ENCODE results near the gene SELENOF.
"Not testable (repeated sequence)": the region's sequence is repeated elsewhere in the genome, so short reads cannot be mapped to it uniquely, and the experiment has no call there.

The SELENOF gene

GRCh38 chr1:86906419-86906818 lies 7.5 kb downstream of the SELENOF start:
- H3K9ac ChIP-seq (ENCODE audit: low read length): no peak overlapping the region
- H3K4me3 ChIP-seq (ENCODE audit: low read depth, low read length, poor library complexity, severe bottlenecking): no peak overlapping the region
- H3K4me1 ChIP-seq (ENCODE audit: insufficient read depth, low read length, severe bottlenecking): peaks cover 8% of the 10 kb centered on the region
- H2AFZ ChIP-seq (ENCODE audit: low read length): no peak overlapping the region
- no peak overlapping the region for H3K4me2 ChIP-seq (ENCODE audit: low read length)
- no peak for TF ChIP-seq CTCF (IDR thresholded peaks at IDR 0.05; ENCODE audit: low read length)
- no peak for TF ChIP-seq EZH2 (IDR thresholded peaks at IDR 0.05; ENCODE audit: borderline replicate concordance, low read length)
- no peaks in the 10 kb centered on the region for H3K27me3 ChIP-seq (ENCODE audit: insufficient read depth, low read length)
- no peaks in the 10 kb centered on the region for H3K9me3 ChIP-seq (ENCODE audit: low read length)
- peaks cover 90% of the 10 kb centered on the region for H3K79me2 ChIP-seq (ENCODE audit: insufficient read depth, low read length)
- no peaks in the 10 kb centered on the region for H3K9me2 ChIP-seq (ENCODE audit: low read depth, low read length)
- no peaks in the 10 kb centered on the region for H3F3A ChIP-seq (ENCODE audit: insufficient read depth, low read length)
- H4K20me1 ChIP-seq (ENCODE audit: insufficient read depth, low read length): no peaks in the 10 kb centered on the region
- H3K36me3 ChIP-seq (ENCODE audit: insufficient read depth, low read length): peaks cover 84% of the 10 kb centered on the region
- no peak overlapping the region for H3K27ac ChIP-seq (ENCODE audit: low read depth, low read length, poor library complexity, severe bottlenecking)

- H4K20me1 ChIP-seq (ENCODE audit: insufficient read depth, low read length): no peaks in the 10 kb centered on the region
- peaks cover 4% of the 10 kb centered on the region for H3K4me1 ChIP-seq (ENCODE audit: insufficient read depth, low read length, severe bottlenecking)
- H3K36me3 ChIP-seq (ENCODE audit: insufficient read depth, low read length): peaks cover 86% of the 10 kb centered on the region
- no peak for TF ChIP-seq CTCF (IDR thresholded peaks at IDR 0.05; ENCODE audit: low read length)
- TF ChIP-seq EZH2 (IDR thresholded peaks at IDR 0.05; ENCODE audit: borderline replicate concordance, low read length): no peak
- no peak overlapping the region for H3K4me3 ChIP-seq (ENCODE audit: low read depth, low read length, poor library complexity, severe bottlenecking)
- H3K27ac ChIP-seq (ENCODE audit: low read depth, low read length, poor library complexity, severe bottlenecking): no peak overlapping the region
- H2AFZ ChIP-seq (ENCODE audit: low read length): no peak overlapping the region
- no peaks in the 10 kb centered on the region for H3K9me2 ChIP-seq (ENCODE audit: low read depth, low read length)
- peaks cover 90% of the 10 kb centered on the region for H3K79me2 ChIP-seq (ENCODE audit: insufficient read depth, low read length)
- no peak overlapping the region for H3K4me2 ChIP-seq (ENCODE audit: low read length)
- H3K27me3 ChIP-seq (ENCODE audit: insufficient read depth, low read length): no peaks in the 10 kb centered on the region
- H3F3A ChIP-seq (ENCODE audit: insufficient read depth, low read length): no peaks in the 10 kb centered on the region
- no peaks in the 10 kb centered on the region for H3K9me3 ChIP-seq (ENCODE audit: low read length)
- H3K9ac ChIP-seq (ENCODE audit: low read length): no peak overlapping the region
These were observed 8.1 kb downstream of the SELENOF start for GRCh38 chr1:86905875-86906274.

GRCh38 chr1:86899401-86899800 lies 14.5 kb downstream of the SELENOF start:
- not testable (repeated sequence) for H3K27ac ChIP-seq (ENCODE audit: low read depth, low read length, poor library complexity, severe bottlenecking); H3K4me1 ChIP-seq (ENCODE audit: insufficient read depth, low read length, severe bottlenecking); H3K9ac ChIP-seq (ENCODE audit: low read length); H2AFZ ChIP-seq (ENCODE audit: low read length); H3K9me3 ChIP-seq (ENCODE audit: low read length); H3K9me2 ChIP-seq (ENCODE audit: low read depth, low read length); H3K27me3 ChIP-seq (ENCODE audit: insufficient read depth, low read length); H3K4me3 ChIP-seq (ENCODE audit: low read depth, low read length, poor library complexity, severe bottlenecking); H4K20me1 ChIP-seq (ENCODE audit: insufficient read depth, low read length); H3F3A ChIP-seq (ENCODE audit: insufficient read depth, low read length); H3K4me2 ChIP-seq (ENCODE audit: low read length)
- peaks cover 48% of the 10 kb centered on the region for H3K79me2 ChIP-seq (ENCODE audit: insufficient read depth, low read length)
- peaks cover 57% of the 10 kb centered on the region for H3K36me3 ChIP-seq (ENCODE audit: insufficient read depth, low read length)

- TF ChIP-seq EZH2 (IDR thresholded peaks at IDR 0.05; ENCODE audit: borderline replicate concordance, low read length): no peak
- TF ChIP-seq CTCF (IDR thresholded peaks at IDR 0.05; ENCODE audit: low read length): no peak
- Histone ChIP-seq H3K36me3 (ENCODE audit: insufficient read depth, low read length) (peaks cover 31% of the 10 kb centered on the region), H3K4me3 (ENCODE audit: low read depth, low read length, poor library complexity, severe bottlenecking) (no peak overlapping the region), H3F3A (ENCODE audit: insufficient read depth, low read length) (no peaks in the 10 kb centered on the region; the same call in 1 of the 2 replicates), H2AFZ (ENCODE audit: low read length) (no peak overlapping the region), H3K9me3 (ENCODE audit: low read length) (no peaks in the 10 kb centered on the region), H3K27me3 (ENCODE audit: insufficient read depth, low read length) (no peaks in the 10 kb centered on the region), H3K9ac (ENCODE audit: low read length) (no peak overlapping the region), H3K27ac (ENCODE audit: low read depth, low read length, poor library complexity, severe bottlenecking) (no peak overlapping the region), H3K4me1 (ENCODE audit: insufficient read depth, low read length, severe bottlenecking) (peaks cover 6% of the 10 kb centered on the region), H3K79me2 (ENCODE audit: insufficient read depth, low read length) (peaks cover 21% of the 10 kb centered on the region), H4K20me1 (ENCODE audit: insufficient read depth, low read length) (no peaks in the 10 kb centered on the region), H3K9me2 (ENCODE audit: low read depth, low read length) (no peaks in the 10 kb centered on the region), H3K4me2 (ENCODE audit: low read length) (no peak overlapping the region)
These were observed 25.6 kb downstream of the SELENOF start for GRCh38 chr1:86888327-86888726.

All from OCI-LY1 (cell line).